GM19452 (cell line): ENCODE measurements around the gene SEC61A2.

Experiments
- ATAC-seq: cut with Tn5 transposase; IDR thresholded peaks from one replicate; pipeline ENCODE4 v1.9.1; 2021; ENCODE audit not compliant: unreplicated experiment

The SEC61A2 gene

DNA sequence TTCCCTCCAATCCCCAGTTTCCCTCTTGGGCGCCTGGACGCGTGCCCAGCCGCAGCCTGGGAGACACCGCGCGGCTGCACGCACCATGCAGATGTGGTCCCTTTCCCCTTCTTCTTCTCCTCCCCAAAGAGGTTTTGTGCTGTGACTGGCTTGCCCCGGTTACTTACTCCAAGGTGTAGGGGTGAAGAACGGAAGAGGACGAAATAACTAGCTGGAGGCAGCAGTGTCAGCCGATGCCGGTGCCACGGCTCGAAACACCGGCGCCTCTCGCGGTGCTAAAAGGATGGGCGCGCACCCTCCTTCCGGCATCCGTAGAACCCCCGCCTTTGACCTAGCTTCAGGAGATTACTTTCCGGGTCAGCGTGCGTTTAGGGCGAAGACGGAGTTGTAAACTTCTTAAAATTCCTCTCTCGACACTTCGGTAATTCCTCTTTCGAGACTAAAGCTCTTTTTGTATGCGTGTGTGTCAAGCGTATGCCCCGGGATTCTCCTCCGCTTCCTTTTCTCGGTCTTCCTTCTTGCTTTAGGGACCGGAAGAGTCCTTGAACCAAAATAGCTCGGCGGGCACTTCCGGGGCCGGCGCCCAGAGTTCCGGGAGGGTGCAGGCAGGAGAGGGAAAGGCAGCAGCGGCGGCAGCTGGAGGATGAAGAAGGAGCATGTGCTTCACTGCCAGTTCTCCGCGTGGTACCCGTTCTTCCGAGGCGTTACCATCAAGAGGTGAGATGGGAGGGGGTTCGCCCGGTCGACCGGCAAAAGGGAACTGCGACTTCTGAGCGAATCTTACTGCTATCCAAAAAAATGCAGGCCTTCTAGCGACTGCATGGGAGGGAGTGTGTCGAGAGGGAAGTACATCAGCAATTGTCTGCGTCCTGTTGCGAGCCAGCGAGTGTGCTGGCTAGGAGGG lies 66.4 kb downstream of the SEC61A2 start, which contains the start of the genes CDC123 and NUDT5:
TSS of gene CDC123 (plus strand) at position 586 of the 904 bp plus-strand sequence. CDS start at position 644, 58 bp downstream.
TSS of gene NUDT5 (minus strand) at position 289 of the 904 bp plus-strand sequence. CDS start 9,600 bp downstream, outside the sequence.
- peak; percentile 87 for ATAC-seq

DNA sequence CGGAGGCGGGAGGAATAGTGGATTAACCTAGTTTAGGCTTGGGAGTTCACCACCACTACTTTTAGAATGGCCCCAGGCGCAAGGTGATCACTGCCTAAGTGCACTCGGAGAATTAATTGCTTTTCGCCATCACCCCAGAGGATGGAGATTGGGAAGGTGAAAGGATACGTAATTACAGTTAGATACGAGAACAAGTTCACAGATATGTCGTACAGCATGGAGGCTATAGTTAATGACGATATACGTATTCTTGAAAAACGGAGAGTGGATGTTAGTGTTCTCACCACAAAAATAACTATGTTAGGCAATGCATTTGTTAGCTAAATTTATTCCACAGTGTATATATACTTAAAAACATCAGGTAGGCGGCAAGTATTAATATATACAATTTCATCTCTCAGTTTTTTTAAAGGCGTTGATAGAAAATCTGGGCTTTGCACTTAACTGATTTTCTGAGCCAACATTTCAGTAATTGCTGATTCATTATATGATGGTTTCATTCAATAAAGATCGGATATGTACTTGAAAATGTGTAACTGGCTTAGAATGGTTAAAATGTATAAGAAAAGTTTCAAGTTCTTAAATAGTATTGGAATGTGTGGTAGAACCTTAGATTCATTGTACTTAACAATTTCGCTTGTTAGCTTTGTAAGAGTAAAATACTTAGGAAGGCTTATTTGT lies 67.2 kb downstream of the SEC61A2 start:
- ATAC-seq: no peak

DNA sequence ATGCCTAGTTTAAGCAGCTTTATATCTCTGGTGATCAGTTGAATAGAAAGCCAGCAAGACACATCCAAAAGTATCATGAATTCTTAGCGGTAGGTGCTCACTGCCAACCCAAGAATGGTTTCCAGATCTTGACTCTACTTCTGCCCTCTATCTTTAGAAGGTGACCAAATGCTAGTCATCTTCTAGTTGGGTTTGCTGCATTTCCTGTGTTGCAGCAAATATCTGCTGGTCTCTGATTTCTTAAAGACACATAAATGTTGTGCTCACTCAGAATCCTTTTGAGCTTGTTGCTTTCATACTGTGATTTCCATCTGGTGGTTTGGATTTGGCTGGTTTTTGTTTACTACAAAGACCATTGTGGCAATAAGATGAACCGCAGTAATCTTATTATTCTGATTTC lies 68.7 kb downstream of the SEC61A2 start:
- no peak for ATAC-seq

DNA sequence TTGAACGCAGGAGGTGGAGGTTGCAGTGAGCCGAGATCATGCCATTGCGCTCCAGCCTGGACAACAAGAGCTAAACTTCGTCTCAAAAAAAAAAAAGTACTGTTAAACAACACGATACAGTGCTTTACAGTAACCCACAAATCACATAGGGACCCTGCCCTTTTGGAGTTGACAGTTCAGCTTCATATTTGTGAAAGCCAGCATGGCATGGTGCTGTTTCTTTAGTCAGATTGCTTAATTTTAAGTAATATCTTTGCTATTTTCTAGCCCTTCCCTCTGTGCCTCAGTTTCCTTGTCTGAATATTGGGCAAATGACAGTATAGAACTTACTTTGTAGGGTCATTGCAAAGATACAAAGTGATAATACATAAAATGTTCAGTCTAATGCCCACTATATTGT lies 71.4 kb downstream of the SEC61A2 start:
- ATAC-seq: no peak

DNA sequence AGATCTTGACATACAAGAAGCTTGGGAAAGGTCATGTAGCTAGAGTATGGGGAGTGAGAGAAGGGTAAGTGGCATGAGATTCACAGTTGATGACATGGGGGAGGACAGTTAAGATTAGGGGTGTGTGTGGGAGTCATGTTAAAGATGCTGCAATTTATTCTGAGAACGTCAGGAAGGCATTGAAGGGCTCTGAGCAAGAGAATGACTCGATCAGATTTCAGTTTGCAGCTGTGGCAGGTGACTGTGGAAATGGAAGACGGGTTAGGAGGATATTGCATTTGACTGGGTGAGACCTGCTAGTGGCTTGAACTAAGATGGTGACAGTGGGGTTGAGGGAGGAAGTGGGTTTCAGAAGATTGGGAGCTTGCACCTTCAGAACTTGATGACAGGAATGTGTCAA lies 72.1 kb downstream of the SEC61A2 start:
- no peak for ATAC-seq

DNA sequence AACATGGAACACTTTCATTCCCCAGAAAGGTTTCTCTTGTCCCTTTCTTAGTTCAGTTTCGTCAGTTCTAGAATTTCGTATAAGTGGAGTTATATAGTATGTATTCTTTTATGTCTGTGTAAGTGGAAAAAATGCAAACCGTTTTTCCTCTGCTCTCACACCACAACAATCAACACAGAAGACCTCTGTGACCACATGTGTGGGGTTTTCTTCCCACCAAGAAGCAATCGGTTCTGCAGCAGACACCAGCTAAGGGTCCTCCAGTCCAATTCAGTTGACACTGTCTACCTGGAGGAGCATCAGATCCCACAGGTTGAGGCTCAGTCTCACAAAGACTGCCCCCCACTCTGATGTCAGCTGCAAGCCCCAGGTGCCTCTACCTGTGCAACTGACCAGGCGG lies 72.7 kb downstream of the SEC61A2 start:
- ATAC-seq: no peak

DNA sequence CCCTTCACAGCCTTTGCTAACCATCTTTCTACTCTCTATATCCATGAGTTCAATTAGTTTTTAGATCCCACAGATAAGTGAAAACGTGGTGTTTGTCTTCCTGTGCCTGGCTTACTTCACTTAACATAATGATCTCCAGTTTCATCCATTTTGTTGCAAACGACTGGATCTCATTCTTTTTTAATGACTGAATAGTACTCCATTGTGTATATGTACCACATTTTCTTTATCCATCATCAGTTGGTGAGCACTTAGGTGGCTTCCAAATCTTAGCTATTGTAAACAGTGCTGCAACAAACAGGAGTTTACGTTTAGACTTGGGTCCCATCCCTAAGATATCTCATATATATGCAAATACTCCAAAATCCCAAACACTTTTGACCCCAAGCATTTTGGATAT lies 75.6 kb downstream of the SEC61A2 start:
- ATAC-seq: no peak

DNA sequence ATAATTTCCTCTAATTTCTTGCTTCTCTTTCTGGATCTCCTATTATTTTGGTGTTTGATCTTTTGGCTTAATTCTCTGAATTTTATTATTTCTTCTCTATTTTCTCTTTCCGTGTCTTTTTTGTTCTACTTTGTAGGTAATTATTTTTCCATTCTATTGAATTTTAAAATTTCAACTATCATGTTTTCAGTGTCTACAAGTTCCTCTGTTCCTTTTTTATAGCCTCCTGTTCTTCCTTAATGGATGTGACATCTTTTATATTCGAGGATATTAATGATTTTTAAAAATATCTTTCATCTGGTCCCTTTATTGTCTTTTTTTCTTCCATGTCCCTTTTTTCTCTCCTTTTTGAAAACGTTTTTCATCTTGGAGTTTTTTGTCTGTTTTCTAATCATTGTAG lies 77.6 kb downstream of the SEC61A2 start:
- no peak for ATAC-seq

DNA sequence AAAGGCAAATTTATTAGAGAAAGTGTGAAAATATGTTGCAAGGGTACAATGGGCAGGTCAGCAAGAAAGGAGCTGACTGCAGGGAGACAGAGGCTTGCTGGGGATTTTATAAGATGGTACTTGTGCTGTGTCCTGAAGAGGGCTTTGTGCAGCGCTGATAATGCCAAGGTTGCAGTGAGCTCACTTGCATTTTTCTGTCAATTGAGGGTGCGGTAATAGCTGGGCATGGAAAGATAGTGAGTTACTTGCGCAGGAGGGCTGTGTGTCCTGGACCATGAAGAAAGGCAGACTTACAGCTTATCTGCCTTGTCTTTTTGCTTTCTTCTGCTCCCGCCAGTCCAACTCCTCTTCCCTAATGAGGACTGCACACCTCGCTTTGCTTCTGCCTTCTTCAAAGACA lies 79.0 kb downstream of the SEC61A2 start:
- no peak for ATAC-seq

DNA sequence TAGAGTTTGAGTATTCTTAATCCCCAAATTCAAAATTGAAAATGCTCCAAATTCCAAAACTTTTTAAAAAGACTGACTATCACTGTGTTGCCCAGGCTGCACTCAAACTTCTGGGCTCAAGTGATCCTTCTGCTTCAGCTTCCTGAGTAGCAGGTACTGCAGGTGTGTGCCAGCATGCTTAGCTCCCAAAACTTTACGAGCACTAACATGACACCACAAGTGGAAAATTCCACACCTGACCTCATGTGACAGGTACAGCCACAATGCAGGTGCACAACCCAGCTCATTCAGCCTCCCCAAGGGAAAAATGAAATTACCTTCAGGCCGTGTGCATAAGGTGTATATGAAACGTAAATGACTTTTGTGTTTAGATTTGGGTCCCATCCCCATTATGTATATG lies 83.0 kb downstream of the SEC61A2 start:
- no peak for ATAC-seq

DNA sequence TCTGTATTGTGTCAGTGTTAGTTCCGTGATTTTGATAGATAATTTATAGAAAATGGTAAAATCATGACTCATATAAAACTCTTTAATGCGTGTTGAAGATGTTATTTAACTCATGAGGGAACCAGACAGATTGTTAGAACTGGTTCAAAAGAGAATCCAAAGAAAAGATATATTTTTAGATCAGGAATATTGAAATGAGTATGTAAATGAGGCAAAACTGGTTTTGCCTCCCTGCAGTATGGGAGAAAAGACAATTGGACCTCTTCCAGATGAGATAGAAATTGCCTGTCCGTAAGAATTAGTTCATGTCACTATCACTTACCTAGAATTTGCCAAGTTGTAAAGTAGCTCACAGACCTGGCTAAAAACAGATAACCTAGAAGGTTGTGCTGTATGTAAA lies 84.1 kb downstream of the SEC61A2 start:
- no peak for ATAC-seq

DNA sequence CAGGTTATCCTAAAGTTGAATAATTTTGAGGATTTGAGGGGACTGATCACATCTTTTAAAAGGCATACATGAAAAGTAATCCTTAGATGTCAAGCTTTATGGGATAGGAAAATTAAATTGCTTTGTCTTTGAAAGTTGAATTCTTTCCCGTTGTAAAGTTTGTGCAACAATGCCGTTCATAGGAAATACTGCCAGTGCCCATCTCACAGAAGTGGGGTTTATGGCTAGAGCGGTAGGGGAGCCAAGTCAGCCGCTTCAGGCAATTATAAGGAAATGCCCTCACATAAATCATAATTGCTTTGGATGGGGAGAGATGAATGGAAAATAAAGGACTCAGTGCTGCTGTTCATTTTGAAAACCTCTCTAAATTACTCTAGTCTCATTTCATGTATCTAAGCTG lies 84.6 kb downstream of the SEC61A2 start:
- ATAC-seq: no peak

DNA sequence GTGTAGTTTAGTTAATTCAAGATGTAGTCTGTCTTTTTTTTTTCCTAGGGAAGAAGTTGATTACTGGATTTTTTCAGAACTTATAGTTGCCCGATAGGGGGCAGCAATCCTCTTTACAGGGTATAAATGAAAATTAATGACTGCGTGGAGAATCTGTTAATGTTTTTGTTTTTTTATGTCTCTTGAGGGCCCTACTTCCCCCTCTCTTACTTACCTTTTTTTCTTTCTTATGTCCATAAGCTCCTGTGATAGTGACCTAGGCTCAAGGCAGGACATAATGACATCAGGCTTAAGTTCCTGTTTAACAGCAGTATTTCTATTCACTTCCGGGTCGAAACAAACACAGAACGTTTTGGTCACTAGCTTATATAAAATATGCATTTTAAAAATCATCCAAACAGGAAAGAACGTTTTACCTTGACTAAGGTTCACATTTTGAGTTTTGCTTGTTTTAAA lies 85.3 kb downstream of the SEC61A2 start:
- ATAC-seq: no peak
